ENCODE results near the gene PRTFDC1.
"Not testable (repeated sequence)": the region's sequence is repeated elsewhere in the genome, so short reads cannot be mapped to it uniquely, and the experiment has no call there.

PRTFDC1 gene

DNA sequence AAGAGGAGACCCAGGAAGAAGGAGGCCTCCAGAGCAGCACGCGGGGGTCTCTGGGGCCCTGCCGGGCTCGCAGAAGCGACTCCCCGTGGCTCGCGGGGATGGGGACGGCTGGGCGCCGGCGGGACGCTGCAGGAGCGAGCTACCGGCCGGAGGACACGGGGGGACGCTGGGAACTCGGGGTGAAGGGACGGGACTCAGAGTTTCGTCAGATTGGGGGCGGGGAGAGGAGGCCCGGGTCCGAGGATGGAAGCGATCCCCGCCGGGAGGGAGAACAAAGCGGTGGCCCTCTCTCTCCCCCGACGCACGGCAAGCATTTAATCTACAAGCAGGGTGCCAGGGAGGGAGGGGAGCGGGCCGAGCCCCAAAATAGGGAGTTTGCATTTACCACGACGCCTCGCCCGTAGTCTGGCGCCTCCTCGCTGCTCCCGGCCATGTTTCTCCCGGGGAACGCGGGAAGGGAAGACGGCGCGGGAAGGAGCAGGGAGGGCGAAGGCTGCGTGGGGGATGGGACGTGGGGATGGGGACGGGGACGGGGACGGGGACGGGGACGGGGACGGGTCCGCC is at the start of gene PRTFDC1:
Gene PRTFDC1 (minus strand): TSS at position 464 of the 564 bp plus-strand sequence. CDS start 31 bp downstream, at position 433.
- no peak for DNase-seq

DNA sequence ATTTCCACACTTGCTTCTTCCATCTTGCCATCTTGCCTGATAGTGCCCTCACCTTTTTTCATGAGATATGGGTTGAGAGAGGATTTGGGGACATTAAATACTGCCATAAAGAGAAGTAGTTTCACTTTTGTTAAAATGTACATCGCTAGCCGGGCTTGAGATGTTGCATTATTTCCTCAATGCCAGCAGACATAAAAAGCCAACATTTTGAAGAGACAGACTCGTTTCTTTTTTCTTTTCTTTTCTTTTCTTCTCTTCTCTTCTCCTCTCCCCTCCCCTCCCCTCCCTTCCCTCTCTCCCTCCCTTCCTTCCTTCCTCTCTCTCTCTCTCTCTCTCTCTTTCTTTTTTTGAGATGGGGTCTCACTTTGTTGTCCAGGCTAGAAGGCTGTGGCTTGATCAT is 45.6 kb upstream of the PRTFDC1 start:
- no peak for DNase-seq

DNA sequence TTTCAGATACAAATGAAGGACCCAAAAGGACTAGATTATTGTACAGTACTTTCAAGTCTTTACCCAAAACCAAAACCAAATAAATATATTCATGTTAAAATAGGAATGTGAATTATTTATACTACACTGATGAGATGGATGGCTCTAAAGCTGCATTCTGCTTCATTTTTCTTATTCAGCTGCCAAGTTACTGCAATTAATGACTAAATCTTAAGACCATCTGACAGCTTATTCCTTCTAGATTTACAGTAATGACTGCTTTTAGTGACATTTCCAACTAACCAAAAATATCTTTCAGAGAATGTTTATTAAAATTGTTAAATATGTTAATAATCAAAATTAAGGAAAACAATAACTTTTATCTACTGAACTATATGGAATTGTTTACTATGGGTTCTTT is 42.7 kb upstream of the PRTFDC1 start:
- no peak for DNase-seq

GRCh38 chr10:24993237-24993958 is 41.0 kb upstream of the PRTFDC1 start:
- DNase-seq: no peak

DNA sequence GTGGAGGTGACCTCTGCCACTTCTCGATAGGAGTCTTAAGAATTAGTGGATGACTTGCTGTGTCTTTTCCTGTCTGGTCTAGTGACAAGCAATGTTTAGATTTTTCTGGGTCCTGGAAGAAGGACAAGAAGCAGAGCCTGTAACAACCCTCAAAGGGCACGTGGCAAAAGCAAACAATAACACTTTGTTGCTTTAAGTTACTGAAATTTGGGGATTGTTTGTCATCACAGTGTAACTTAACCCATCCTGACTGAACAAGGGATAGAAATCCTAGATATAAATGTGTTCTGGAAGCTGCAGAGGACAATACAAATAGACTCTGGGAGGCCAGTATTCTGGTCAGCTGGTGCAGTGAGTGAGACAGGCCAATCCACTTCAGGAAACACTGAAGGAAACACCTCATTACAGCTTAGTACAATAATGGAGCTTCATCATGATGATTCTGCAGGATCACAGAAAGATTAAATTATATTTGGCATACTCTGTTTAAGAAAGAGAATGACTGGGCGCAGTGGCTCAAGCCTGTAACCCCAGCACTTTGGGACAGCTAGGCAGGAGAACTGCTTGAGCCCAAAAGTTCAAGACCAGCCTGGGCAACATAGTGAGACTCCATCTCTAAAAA is 40.2 kb upstream of the PRTFDC1 start:
- no peak for DNase-seq

- DNase-seq: no peak
These were observed 38.9 kb upstream of the PRTFDC1 start for GRCh38 chr10:24991298-24991697.

GRCh38 chr10:24989867-24990266 is 37.5 kb upstream of the PRTFDC1 start:
- no peak for DNase-seq

DNA sequence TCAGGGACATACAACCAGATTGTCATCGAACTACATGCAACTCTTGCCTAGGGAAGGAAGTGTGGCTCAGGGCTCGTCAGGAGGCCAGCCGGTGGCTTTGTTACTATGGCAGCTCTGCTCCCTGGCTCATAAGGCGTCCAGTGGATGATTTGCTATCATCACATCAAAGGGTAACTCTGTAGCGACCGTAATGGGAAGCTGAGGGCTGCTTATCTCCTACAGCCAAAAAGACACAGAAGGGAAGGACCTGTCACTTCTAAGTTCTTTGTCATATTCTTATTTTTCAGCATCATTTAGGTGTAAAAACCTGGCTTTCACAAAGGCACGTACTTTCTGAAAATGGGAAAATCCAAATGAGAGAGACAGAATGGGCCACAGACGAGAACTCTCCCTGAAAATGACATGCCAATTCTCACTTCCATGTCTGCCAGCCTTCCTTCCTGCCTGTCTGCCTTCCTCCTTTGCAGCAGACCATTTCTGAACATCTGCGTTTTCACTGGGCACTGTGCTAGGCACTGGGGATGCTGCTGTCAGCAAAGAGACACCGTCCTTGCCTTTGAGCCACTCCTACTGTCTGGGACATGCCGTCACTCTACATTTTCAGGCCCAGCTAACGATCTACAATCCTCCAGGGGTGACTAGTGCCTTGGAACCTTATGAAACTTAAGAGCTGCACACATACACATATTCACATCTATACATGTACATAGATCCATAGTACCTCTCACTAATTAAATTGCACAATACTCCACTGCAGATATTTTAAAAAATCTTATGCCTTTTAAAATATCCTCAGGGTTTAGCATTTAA is 36.6 kb upstream of the PRTFDC1 start:
- no peak for DNase-seq

DNA sequence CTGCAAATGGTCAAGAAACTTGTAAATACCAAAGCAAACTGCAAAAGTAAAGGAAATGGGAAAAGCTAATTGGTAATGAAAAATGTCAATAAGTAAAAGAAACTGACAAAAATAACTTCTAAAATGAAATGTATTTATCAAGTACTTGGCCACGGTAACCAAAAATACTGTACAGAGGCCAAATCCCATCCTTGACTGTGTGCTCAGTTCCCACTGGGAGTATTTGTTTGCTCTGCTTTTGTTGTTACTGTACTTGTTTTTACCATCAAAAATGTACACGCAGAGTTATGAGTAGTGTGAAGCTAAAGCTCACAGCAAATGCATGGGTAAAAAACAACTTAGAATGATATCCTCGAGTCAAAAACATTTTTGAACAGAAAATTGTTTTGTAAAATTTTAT is 32.5 kb upstream of the PRTFDC1 start:
- DNase-seq: no peak

- no peak for DNase-seq
These were observed 31.5 kb upstream of the PRTFDC1 start for GRCh38 chr10:24983946-24984345.

GRCh38 chr10:24983130-24983529 is 30.7 kb upstream of the PRTFDC1 start:
- DNase-seq: no peak

GRCh38 chr10:24982319-24983112 is 30.1 kb upstream of the PRTFDC1 start:
- DNase-seq: no peak

DNA sequence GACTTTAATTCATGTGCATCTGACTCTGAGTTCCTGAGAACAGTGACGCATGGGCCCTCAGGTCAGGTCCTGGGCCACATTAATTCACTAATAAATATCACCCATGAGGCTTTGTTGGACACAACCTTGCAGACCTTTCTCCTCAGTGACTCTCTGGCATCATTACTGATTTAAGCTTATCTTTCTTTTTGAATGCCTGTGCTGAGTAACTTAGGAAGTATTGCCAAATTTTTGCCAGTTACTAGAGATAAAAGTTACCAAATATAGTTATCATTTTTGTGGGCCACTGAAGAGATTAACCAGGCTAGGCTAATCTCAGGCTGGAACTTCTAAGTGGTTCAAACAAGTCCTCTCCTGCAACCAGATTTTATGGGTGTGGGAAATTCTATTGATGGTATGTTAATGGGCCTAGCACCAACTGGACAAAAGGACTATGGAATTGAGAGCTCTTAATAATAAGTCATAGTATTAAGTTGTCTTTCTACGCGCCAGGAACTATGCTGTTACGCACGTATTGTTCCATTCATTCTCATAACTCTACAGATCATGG is 28.8 kb upstream of the PRTFDC1 start:
- no peak for DNase-seq

GRCh38 chr10:24979685-24980084 is 27.3 kb upstream of the PRTFDC1 start:
- no peak for DNase-seq

- no peak for DNase-seq
These were observed 22.6 kb upstream of the PRTFDC1 start for GRCh38 chr10:24974976-24975375.

DNA sequence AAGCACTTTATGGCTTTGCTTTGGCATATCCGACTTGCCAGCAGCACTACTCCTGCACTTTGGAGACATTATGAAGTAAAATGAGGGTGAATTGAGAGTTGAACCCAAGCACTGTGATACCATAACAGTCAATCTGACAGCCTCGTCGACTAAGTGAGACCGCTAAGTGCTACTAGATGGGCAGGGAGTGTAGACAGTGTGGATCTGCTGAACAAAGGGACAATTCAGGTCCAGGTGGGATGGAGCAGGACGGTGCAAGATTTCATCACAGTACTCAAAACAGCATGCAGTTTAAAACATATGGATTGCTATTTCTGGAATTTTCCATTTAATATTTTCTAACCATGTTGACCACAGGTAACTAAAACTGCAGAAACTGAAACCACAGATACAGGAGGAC is 20.8 kb upstream of the PRTFDC1 start:
- no peak for DNase-seq

DNA sequence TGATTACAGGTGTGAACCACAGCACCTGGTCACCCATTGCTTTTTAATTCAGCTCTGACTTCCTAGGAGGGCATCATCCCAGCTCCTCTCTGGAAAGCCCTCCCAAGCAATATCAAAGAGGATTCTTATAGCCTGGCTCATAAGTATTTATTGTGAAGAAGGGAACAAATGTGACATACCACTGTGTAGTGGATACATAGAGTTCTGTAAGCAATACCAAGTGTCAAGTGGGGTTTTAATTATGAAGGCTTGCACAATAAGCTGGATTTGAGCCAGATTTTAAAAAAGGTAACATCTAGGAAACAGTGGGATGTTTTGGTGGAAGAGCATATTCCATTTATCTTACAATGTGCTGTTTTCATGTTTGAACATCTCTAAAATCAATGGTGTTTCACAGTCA is 19.0 kb upstream of the PRTFDC1 start:
- no peak for DNase-seq

GRCh38 chr10:24969841-24970281 is 17.5 kb upstream of the PRTFDC1 start:
- no peak for DNase-seq

DNA sequence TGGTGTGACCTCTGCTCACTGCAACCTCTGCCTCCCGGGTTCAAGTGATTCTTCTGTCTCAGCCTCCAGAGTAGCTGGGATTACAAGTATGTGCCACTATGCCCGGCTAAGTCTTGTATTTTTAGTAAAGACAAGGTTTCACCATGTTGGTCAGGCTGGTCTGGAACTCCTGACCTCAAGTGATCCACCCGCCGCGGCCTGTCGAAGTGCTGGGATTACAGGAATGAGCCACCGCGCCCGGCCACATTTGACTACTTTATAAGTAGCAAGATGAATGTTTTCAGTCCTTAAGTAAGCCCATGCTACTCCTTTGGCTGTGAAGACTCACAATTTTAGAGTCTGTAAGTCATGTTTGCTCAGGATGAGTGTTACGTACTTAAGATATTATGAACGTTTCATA is 16.5 kb upstream of the PRTFDC1 start:
- not testable (repeated sequence) for DNase-seq

DNA sequence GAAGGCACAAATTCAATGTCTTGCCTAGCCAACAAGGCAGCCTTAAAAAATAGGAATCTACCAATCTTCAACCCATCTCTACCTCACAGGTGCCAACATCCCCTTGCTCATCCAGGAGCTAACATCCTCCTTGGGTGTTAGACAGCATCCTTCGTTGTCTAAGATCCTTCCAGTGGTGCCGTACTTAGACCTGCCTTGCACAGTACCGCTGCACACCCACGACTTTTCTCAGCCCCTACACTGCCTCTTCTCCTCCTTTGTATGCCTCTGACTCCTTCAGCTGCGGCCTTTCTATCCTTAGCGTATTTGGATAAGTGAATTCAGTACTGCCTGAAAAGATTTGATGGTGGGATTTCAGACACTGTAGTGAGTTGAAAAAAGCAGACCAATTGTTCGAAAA is 15.9 kb upstream of the PRTFDC1 start:
- no peak for DNase-seq

- no peak for DNase-seq
These were observed 14.6 kb upstream of the PRTFDC1 start for GRCh38 chr10:24966962-24967481.

- no peak for DNase-seq
These were observed 12.6 kb upstream of the PRTFDC1 start for GRCh38 chr10:24965051-24965450.

Measured in NK-92 treated with Interleukin-12 subunit alpha and Interleukin-12 subunit beta, amount 100 ng/mL, for 24 hours (cell line).